ENCODE measurements around the gene TRPT1.
A peak's percentile ranks its signal among the peaks of the same experiment; 100 is the strongest.

TRPT1 gene

DNA sequence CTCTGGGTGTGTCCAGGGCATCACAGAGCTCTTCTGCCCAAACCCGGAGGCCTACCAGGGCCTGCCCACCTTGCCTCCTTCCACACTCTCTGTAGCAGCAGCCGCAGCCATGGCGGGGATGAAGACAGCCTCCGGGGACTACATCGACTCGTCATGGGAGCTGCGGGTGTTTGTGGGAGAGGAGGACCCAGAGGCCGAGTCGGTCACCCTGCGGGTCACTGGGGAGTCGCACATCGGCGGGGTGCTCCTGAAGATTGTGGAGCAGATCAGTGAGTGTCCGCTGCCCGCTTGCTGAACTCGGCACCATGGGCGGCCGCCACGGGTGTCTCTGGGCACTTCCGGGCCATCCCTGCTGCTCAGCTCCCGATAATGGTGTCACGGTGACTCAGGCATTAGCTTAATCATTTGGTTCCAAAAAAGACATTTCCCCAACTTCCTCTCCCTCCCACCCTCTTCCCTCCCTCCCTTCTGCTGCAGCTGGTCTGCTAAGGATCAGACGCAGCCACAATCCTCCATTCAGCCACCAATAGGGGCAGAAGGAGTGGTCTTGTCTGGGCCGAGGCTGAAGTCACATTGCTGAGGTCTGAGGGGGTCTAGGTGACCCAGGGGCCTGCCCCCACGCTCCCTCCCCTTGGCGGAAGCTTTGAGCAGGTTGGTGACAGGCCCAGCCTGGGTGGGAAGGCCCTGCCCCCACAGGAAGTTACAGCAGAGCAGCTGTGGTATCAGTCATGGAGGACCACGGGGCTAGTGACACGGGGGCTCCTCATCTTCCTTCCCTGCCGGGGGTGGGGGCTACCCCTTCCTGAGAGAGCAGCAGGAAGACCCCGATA, 18.5 kb downstream of the TRPT1 start:
- DNase-seq, result peak in 5 of 14 donors; percentile 30 to 52 (median 39)

- peak in 5 of 14 donors; percentile 14 to 50 (median 35) for DNase-seq
Measured at GRCh38 chr11:64206457-64207255, 19.3 kb downstream of the TRPT1 start, which contains the start of gene FERMT3. FERMT3 (plus strand) TSS chr11:64206721; CDS start chr11:64207365, 644 bp downstream.

- peak in 12 of 14 donors; percentile 19 to 71 (median 46) for DNase-seq
Measured at GRCh38 chr11:64204464-64204989, 21.5 kb downstream of the TRPT1 start.

DNA sequence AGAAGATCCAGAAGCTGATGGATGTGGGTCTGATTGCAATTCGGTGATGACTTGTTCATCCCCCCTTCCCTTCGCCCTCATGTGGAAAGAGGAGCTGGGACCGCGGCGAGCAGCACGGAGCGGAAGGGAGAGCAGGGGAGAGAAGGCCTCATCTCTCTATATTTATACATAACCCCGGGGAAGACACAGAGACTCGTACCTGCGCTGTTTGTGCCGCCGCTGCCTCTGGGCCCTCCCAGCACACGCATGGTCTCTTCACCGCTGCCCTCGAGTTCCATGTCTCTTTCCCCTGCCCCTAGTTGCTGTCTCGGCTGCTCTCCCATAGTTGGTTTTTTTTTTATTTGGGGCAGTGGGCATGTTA, 21.9 kb downstream of the TRPT1 start:
- no peak for DNase-seq

DNA sequence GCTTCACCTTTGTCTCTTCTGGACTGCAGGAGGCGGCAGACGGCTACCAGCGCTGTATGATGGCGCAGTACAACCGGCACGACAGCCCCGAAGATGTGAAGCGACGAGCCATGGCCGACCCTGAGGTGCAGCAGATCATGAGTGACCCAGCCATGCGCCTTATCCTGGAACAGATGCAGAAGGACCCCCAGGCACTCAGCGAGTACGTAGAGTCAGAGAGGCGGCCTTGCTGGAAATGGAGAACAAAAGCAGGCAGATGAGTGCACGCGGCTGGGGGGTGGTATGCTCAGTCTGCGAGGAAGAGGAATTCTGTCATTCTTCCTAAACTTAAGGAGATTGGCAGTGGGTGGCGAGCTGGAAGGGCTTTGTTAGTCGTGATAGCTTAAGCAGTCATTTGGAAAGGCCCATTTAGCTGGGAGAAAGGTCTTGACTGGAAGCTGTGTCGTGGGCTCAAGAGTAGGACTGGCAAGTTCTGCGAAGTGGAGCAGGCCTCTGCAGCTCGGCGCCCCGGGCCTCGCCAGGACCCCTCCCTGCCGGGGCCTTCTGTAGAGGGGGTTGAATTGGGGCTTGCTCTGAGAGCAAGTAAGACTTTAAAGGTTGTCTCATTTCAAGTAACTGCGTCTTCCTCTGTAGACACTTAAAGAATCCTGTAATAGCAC, 22.4 kb downstream of the TRPT1 start:
- no peak for DNase-seq

DNA sequence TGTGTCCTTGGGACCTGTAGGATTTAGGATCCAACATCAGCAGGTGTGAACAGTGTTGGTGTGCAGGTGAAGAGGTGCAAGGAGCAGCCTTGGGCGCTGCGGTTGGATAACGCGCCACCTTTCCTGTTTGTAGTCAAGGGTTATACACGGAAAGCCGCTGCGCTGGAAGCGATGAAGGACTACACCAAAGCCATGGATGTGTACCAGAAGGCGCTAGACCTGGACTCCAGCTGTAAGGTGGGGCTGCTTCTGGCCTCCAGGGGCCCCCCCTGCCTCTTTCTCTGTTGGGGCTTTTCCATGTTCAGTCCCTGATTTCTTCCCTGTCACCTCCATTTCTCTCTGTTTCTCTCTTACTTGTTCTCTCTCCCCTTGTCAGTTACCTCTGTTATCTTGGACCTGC, 23.0 kb downstream of the TRPT1 start:
- no peak for DNase-seq

DNA sequence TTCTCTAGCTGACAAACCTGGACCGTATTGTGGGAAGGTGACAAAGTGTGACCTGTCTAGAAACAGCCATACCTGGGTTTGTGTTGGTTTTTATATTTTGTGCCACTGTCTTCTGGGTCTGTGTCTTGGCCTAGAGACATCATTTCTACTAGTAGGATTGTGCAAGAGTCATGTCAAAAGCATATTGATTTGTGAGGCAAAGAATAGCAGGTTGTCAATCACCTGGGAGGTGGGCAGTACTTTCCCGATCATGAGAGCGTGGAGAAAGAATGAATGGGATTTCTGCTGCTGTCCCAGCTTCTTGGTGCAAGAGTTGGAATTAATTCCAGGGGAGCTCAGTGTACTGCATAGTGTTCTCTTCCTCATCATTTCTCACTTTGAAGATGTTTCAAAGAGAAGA, 24.4 kb downstream of the TRPT1 start:
- DNase-seq, result no peak

- no peak for DNase-seq
Measured at GRCh38 chr11:64198511-64198910, 27.5 kb downstream of the TRPT1 start.

GRCh38 chr11:64196626-64197025, 29.4 kb downstream of the TRPT1 start:
- DNase-seq, result no peak

GRCh38 chr11:64192434-64192833, 33.6 kb downstream of the TRPT1 start:
- DNase-seq, result no peak

DNA sequence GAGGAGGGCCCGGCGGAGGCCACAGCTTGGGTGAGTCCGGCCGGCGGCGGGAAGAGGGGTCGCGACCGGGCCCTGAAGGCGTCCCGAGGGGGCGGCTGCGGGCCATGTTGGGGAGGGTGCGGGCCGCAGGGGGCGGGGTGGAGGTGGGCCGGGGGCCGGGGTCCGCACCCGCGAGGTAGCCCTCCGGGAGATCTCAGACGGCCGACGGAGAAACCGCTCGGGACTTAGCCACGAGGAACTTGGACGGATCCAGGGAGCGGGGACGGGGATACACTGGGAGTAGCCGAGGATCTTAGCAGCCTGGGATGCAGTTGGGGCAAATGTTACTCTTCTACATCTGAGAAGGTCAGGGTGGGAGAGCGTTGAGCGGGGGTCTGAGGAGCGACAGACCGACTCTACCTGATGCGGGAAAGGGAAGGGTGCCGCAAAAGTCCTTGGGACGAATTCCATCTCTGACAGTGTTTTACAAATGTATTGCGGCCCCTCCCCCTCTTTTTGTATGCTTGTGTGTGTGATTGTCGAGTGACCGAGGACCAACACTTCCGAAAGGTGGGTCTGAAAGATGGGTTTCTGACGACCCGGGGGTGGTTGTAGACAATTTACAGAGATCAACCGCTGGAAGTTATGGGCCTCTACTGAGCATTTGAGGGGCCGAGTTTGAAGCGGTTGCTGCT, 39.4 kb downstream of the TRPT1 start:
- DNase-seq, result peak in 7 of 14 donors; percentile 14 to 63 (median 52)

DNA sequence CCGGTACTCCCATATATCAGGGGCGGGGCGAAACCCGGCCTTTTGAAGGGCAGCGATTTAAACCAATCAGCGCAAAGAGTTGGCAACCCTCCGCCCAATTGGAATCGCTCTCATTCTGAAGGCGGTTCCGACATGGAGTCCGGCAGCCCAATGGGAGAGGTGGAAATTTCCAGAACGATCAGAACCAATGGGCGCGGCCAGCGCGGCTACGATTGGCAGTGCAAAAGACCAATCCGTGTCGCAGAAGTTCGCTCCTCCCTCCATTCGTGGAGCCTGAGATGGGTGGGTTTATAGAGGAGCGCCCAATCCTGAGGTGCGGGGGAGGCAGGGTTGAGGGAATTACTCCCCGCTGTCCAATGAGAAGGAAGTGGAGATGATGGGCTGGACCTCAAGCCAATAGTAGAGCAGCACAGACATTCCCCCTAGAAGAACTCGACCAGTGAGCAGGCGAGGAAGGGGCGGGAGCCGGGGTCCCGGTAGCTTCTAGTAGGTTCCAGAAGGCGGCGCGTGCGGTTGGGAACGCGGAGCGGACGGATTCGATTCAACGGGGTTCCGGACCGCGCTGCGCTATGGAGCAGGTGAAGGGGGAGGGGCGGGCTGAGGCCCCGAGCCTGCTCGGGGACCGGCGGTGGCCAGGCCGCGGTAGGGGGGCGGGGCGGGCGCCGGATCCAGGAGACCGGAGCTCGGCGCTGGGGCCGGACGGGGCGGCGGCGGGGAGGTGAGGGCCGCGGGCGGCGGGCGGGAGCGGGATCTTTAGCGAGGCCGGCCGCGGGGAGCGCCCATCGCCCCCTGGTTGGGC, 40.1 kb downstream of the TRPT1 start, which contains the start of gene STIP1:
Gene STIP1 (plus strand): TSS at position 479 of the 799 bp plus-strand sequence. CDS start 91 bp downstream, at position 570.
- DNase-seq, result peak; percentile 94 to 100 (median 100)

- DNase-seq, result peak in 13 of 14 donors; percentile 86 to 98 (median 95)
Measured at GRCh38 chr11:64185175-64185692, 40.8 kb downstream of the TRPT1 start.

- no peak for DNase-seq
Measured at GRCh38 chr11:64183890-64184289, 42.1 kb downstream of the TRPT1 start.

- peak; percentile 46 to 94 (median 84) for DNase-seq
Measured at GRCh38 chr11:64181506-64182411, 44.2 kb downstream of the TRPT1 start.

DNA sequence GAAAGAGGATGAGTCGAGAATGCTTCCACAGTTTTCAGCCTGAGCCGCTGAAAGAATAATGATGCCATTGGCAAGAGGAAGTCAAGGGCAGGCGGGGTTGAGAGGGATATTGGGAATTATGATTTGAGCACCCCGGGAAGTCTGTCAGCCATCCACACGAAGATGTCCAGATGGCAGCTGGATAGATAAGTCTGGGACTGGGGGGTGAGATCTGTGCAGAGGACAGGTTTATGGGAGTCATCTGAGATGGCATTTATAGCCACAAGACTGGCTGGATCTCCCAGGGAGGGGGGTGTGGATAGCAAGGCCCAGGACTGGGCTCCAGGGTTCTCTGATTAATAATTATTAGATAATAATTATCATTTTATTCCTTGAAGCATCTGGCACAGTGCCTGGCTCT, 45.1 kb downstream of the TRPT1 start:
- DNase-seq, result peak in 1 of 14 donors; percentile 39

- no peak for DNase-seq
Measured at GRCh38 chr11:64178951-64179639, 46.9 kb downstream of the TRPT1 start.

GRCh38 chr11:64178203-64178602, 47.8 kb downstream of the TRPT1 start:
- DNase-seq, result no peak

GRCh38 chr11:64176751-64177150, 49.2 kb downstream of the TRPT1 start:
- no peak for DNase-seq

All from C1 segment of cervical spinal cord (tissue), 14 donors.